GM04504 (cell line): Measurements from ENCODE around the gene NT5C3B.
A peak's percentile ranks its signal among the peaks of the same experiment; 100 is the strongest.
"Not testable (repeated sequence)": the region's sequence is repeated elsewhere in the genome, so short reads cannot be mapped to it uniquely, and the experiment has no call there.

ENCODE experiments used
- DNase-seq: peaks from one replicate; pipeline ENCODE4 v3.0.0-alpha.2; 2012; ENCODE audit warnings: low read depth

Gene NT5C3B

GRCh38 chr17:41782142-41782541 lies 53.9 kb downstream of the NT5C3B start:
- no peak for DNase-seq

- DNase-seq: no peak
Observed at GRCh38 chr17:41781404-41782110, 54.5 kb downstream of the NT5C3B start.

GRCh38 chr17:41779954-41780353 lies 56.1 kb downstream of the NT5C3B start:
- no peak for DNase-seq

GRCh38 chr17:41777574-41778188 lies 58.4 kb downstream of the NT5C3B start:
- DNase-seq: peak; percentile 50

- no peak for DNase-seq
Observed at GRCh38 chr17:41777157-41777573, 58.9 kb downstream of the NT5C3B start.

- DNase-seq: not testable (repeated sequence)
Observed at GRCh38 chr17:41776262-41776900, 59.7 kb downstream of the NT5C3B start.

- DNase-seq: no peak
Observed at GRCh38 chr17:41775394-41776226, 60.4 kb downstream of the NT5C3B start.
